H1 (cell line): Measurements from ENCODE around the gene RASGRF1. TPM values are rescaled to one million over a fixed set of nuclear protein-coding genes. Genes with fewer than 3 reads are reported as not detected.
A peak's percentile ranks its signal among the peaks of the same experiment; 100 is the strongest.

Experiments
- CTCF ChIA-PET: fragments of 300-600 bp; sonication (Branson Sonifier 250); formaldehyde crosslinking; loops from one replicate; lab custom pipeline; 2021; ENCODE audit not compliant: partially characterized antibody; lab: Charles Lee
- POLR2A ChIA-PET: fragments of 300-600 bp; sonication (Branson Sonifier 250); formaldehyde crosslinking; loops from one replicate; lab custom pipeline; 2021; ENCODE audit warnings: inconsistent platforms; ENCODE audit not compliant: partially characterized antibody; lab: Charles Lee
- DNase-seq, 2 experiments: peaks; one replicate each; pipeline versions ENCODE4 v3.0.0 to v3.0.0-alpha.2; 2010 to 2022; ENCODE audit warnings: low spot score in 2 of 2, low read depth in 1 of 2, mixed read lengths in 1 of 2
- FAIRE-seq: peaks from 2 replicates; lab custom pipeline; 2011; peaks lifted over from hg19 to GRCh38; lab: Jason Lieb, UNC
- H2AFZ ChIP-seq: 2 replicates; pipeline ENCODE4 v1.8.1; 2012; ENCODE audit warnings: low read length, inconsistent platforms
- H2AK5ac ChIP-seq: 2 replicates; pipeline ENCODE4 v1.6.1; 2013; ENCODE audit warnings: low read depth, low read length
- H2BK120ac ChIP-seq: replicated peaks from 2 replicates; pipeline ENCODE3; 2013; ENCODE audit warnings: low read depth, low read length, inconsistent platforms
- H2BK12ac ChIP-seq: 2 replicates; pipeline ENCODE4 v1.6.1; 2013; ENCODE audit warnings: low read depth, low read length
- H2BK15ac ChIP-seq: 2 replicates; pipeline ENCODE4 v1.6.1; 2013; ENCODE audit warnings: low read length
- H2BK20ac ChIP-seq: 2 replicates; pipeline ENCODE4 v1.6.1; 2013; ENCODE audit warnings: low read length
- H2BK5ac ChIP-seq: 2 replicates; pipeline ENCODE4 v1.6.1; 2013; ENCODE audit warnings: low read depth, low read length
- H3K14ac ChIP-seq: 2 replicates; pipeline ENCODE4 v1.6.1; 2013; ENCODE audit warnings: inconsistent platforms; ENCODE audit not compliant: insufficient read length
- H3K18ac ChIP-seq: 2 replicates; pipeline ENCODE4 v1.6.1; 2013; ENCODE audit warnings: low read length; ENCODE audit errors: extremely low read depth
- H3K23ac ChIP-seq: 2 replicates; pipeline ENCODE4 v1.6.1; 2013; ENCODE audit warnings: inconsistent platforms; ENCODE audit not compliant: insufficient read length
- H3K23me2 ChIP-seq: 2 replicates; pipeline ENCODE4 v1.6.1; 2013; ENCODE audit warnings: low read depth, low read length
- H3K27ac ChIP-seq: 2 replicates; pipeline ENCODE4 v1.6.1; 2011; ENCODE audit warnings: low read depth, low read length, inconsistent platforms
- H3K27me3 ChIP-seq, 4 experiments: replicated peaks in 1 of 4; 1 replicate in 1 of 4; 2 replicates in 3 of 4; pipeline versions ENCODE4 v1.6.1 to v1.8.1; 2011 to 2013; ENCODE audit warnings: low read length in 3 of 4, mild to moderate bottlenecking in 3 of 4, inconsistent platforms in 2 of 4, mixed read lengths in 2 of 4, moderate library complexity in 1 of 4; ENCODE audit not compliant: control insufficient read depth in 3 of 4, insufficient read depth in 3 of 4; ENCODE audit errors: extremely low read depth in 1 of 4
- H3K36me3 ChIP-seq, 4 experiments: 2 replicates each; pipeline versions ENCODE4 v1.6.1 to v1.8.1; 2011 to 2013; ENCODE audit warnings: mild to moderate bottlenecking in 4 of 4, low read length in 3 of 4, moderate library complexity in 2 of 4, control low read depth in 1 of 4, inconsistent platforms in 1 of 4; ENCODE audit not compliant: insufficient read depth in 4 of 4, control insufficient read depth in 2 of 4
- H3K4ac ChIP-seq: replicated peaks from 2 replicates; pipeline ENCODE3; 2013; ENCODE audit warnings: low read length, low read depth, mixed read lengths, inconsistent platforms; ENCODE audit not compliant: insufficient read length
- H3K4me1 ChIP-seq, 4 experiments: replicated peaks in 1 of 4; 1 replicate in 1 of 4; 2 replicates in 3 of 4; pipeline versions ENCODE4 v1.6.1 to v1.8.1; 2011 to 2013; ENCODE audit warnings: low read length in 3 of 4, inconsistent platforms in 2 of 4, mixed read lengths in 1 of 4; ENCODE audit not compliant: insufficient read depth in 4 of 4, control insufficient read depth in 3 of 4
- H3K4me2 ChIP-seq, 2 experiments: 2 replicates each; pipeline versions ENCODE4 v1.6.1 to v1.8.1; 2011 to 2013; ENCODE audit warnings: low read depth in 2 of 2, low read length in 2 of 2, control low read depth in 1 of 2, inconsistent platforms in 1 of 2, mild to moderate bottlenecking in 1 of 2; ENCODE audit not compliant: insufficient read depth in 1 of 2
- H3K4me3 ChIP-seq, 4 experiments: fragments of 200-600, 300-600 bp in 1 of 4; sonication (generic), shearing (Covaris generic), sonication (Bioruptor Twin) in 1 of 4; 2 replicates each; pipeline versions ENCODE4 v1.5.1 to v1.8.1; 2011 to 2016; ENCODE audit warnings: low read length in 4 of 4, low read depth in 3 of 4, control low read depth in 2 of 4, inconsistent platforms in 2 of 4, mild to moderate bottlenecking in 2 of 4, mixed read lengths in 1 of 4, moderate library complexity in 1 of 4; ENCODE audit not compliant: insufficient read depth in 2 of 4; ENCODE audit errors: extremely low read depth in 1 of 4
- H3K56ac ChIP-seq: replicated peaks from 2 replicates; pipeline ENCODE3; 2013; ENCODE audit warnings: low read depth, mild to moderate bottlenecking, mixed read lengths, low read length, inconsistent platforms; ENCODE audit not compliant: insufficient read length
- H3K79me1 ChIP-seq: 2 replicates; pipeline ENCODE4 v1.6.1; 2013; ENCODE audit warnings: low read depth, low read length, control low read depth
- H3K79me2 ChIP-seq, 2 experiments: 2 replicates each; pipeline versions ENCODE4 v1.6.1 to v1.8.1; 2012 to 2013; ENCODE audit warnings: low read length in 2 of 2, mild to moderate bottlenecking in 2 of 2, inconsistent platforms in 1 of 2; ENCODE audit not compliant: insufficient read depth in 2 of 2, control insufficient read depth in 1 of 2
- H3K9ac ChIP-seq, 4 experiments: replicated peaks in 1 of 4; 1 replicate in 1 of 4; 2 replicates in 3 of 4; pipeline versions ENCODE4 v1.6.1 to v1.8.1; 2011 to 2013; ENCODE audit warnings: low read depth in 3 of 4, low read length in 3 of 4, control low read depth in 2 of 4, mild to moderate bottlenecking in 2 of 4, moderate library complexity in 2 of 4, inconsistent platforms in 1 of 4; ENCODE audit errors: extremely low read depth in 1 of 4
- H3K9me3 ChIP-seq, 2 experiments: 2 replicates each; pipeline versions ENCODE4 v1.6.1 to v1.8.1; 2012 to 2013; ENCODE audit warnings: mild to moderate bottlenecking in 2 of 2, moderate library complexity in 2 of 2, control low read depth in 1 of 2, inconsistent platforms in 1 of 2, low read depth in 1 of 2, low read length in 1 of 2, mixed read lengths in 1 of 2; ENCODE audit not compliant: insufficient read depth in 2 of 2
- H4K20me1 ChIP-seq, 2 experiments: replicated peaks in 1 of 2; 2 replicates each; pipeline versions ENCODE3 to v1.8.1; 2011 to 2013; ENCODE audit warnings: inconsistent platforms in 2 of 2, low read length in 2 of 2, mild to moderate bottlenecking in 1 of 2; ENCODE audit not compliant: insufficient read depth in 2 of 2, control insufficient read depth in 1 of 2
- H4K5ac ChIP-seq: 2 replicates; pipeline ENCODE4 v1.6.1; 2013; ENCODE audit warnings: low read length, low read depth, mixed read lengths, inconsistent platforms; ENCODE audit not compliant: insufficient read length
- H4K8ac ChIP-seq: 2 replicates; pipeline ENCODE4 v1.8.0; 2013; ENCODE audit warnings: mild to moderate bottlenecking, moderate library complexity, low read length, inconsistent platforms; ENCODE audit not compliant: insufficient read depth; ENCODE audit errors: extremely low read depth
- H4K91ac ChIP-seq: replicated peaks from 2 replicates; pipeline ENCODE3; 2013; ENCODE audit warnings: low read length, mixed read lengths, inconsistent platforms; ENCODE audit not compliant: insufficient read length
- BRCA1 ChIP-seq: IDR thresholded peaks from 2 replicates; pipeline ENCODE4 v1.6.1; 2012; ENCODE audit warnings: low read depth, low read length, improper control_type of control experiment
- PHF8 ChIP-seq: fragments of 200-600 bp; sonication (generic); conservative IDR thresholded peaks from 2 replicates; pipeline ENCODE4 v1.7.1; 2012; ENCODE audit warnings: low read depth, mild to moderate bottlenecking, inconsistent platforms, low read length, moderate library complexity
- RNF2 ChIP-seq: fragments of 200-900, 300-1000 bp; sonication (generic); IDR thresholded peaks from 2 replicates; pipeline ENCODE4 v1.7.1; 2016; ENCODE audit warnings: borderline replicate concordance, low read depth, mild to moderate bottlenecking, antibody characterized with exemption, low read length; ENCODE audit not compliant: poor library complexity, severe bottlenecking; ENCODE audit errors: missing control alignments
- SRF ChIP-seq: IDR thresholded peaks from 2 replicates; pipeline ENCODE4 v1.6.1; 2011; ENCODE audit warnings: mild to moderate bottlenecking, low read depth, low read length, moderate library complexity
- WGBS, 2 experiments: shearing (Covaris generic) in 1 of 2; methylation state at CpG; one replicate each; pipeline versions ENCODE4 v1.1.6 to v1.1.7; 2013 to 2015; ENCODE audit warnings: low lambda C conversion rate in 2 of 2, mixed read lengths in 2 of 2, inconsistent platforms in 1 of 2, low coverage in 1 of 2, missing lambda C conversion rate in 1 of 2; ENCODE audit not compliant: insufficient replicate concordance in 2 of 2, insufficient coverage in 1 of 2, insufficient read length in 1 of 2; ENCODE audit errors: extremely low coverage in 1 of 2, missing lambda C conversion rate in 1 of 2; 5-methylcytosine and 5-hydroxymethylcytosine counted together
- polyA plus RNA-seq, 7 experiments: library from polyadenylated mRNA; depleted of rRNA in 3 of 7; stranded (reverse) in 5 of 7; unstranded in 2 of 7; fragments of >200 nt in 5 of 7; fragments of 200-250 nt in 2 of 7; gene quantifications; 1 replicate in 5 of 7; 2 replicates in 1 of 7; 4 replicates in 1 of 7; pipeline versions ENCODE4 v1.2.1 to v1.2.3, GENCODE V29; 2011 to 2013; ENCODE audit warnings: missing spikeins in 2 of 7, mixed read lengths in 2 of 7
- total RNA-seq: library from RNA; stranded (reverse); fragmentation: NEBNext Ultra II Directional; extraction: Animal tissue kit (Norgen Biotek cat#: 25700); gene quantifications from 2 replicates; pipeline ENCODE4 v1.2.1, GENCODE V29; 2021

The RASGRF1 gene
- total and polyA plus RNA-seq, 2 of the 8 experiments (the other 6 are each of a cell fraction or from before 2014, with no cell fraction given) = 0.42 to 0.67 TPM

DNA sequence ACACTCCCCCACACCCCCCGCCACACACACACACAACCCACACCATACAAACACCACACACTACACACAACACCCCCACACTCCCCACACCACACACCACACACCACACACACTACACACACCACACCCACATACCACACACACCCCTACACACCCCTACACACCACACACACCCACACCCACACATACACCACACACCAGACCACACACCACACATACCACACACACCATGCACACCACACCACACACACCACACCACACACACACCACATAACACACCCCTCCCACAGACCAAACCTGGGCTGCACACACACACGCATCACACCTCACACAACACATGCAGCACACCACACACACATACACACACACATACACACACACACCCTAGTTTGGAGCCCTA lies 1.8 kb upstream of the RASGRF1 start:
- H3K79me1 ChIP-seq = no peaks in the 10 kb centered on the region
- H3K23me2 ChIP-seq = peaks cover 29% of the 10 kb centered on the region
- H4K91ac ChIP-seq = peak overlapping the region; percentile 59
- WGBS, 2 experiments = no CpG with 5 or more reads among the region's 2 CpGs
- TF ChIP-seq PHF8 = no peak
- no peak for TF ChIP-seq SRF
- no peak for TF ChIP-seq BRCA1
- peak; percentile 4 for TF ChIP-seq RNF2
- H3K27me3 ChIP-seq = peaks cover 51 to 71% (median 69%) of the 10 kb centered on the region in 4 experiments
- H3K27ac ChIP-seq = no peak overlapping the region
- H3K4me1 ChIP-seq = peaks cover 0 to 19% (median 11%) of the 10 kb centered on the region in 4 experiments; a peak in 6 of 7 replicates
- H2BK12ac ChIP-seq = peak overlapping the region; percentile 75; the same call in 1 of the 2 replicates
- no peak overlapping the region for H3K4ac ChIP-seq
- no peaks in the 10 kb centered on the region for H3K9me3 ChIP-seq
- CTCF ChIA-PET = interaction anchor here (0.8 to 1.9 kb wide), 4 partner anchors 28 to 92 kb away, joined by 3 to 5 read pairs (median 3); no protein-coding TSS in a partner anchor
- peaks cover 3 to 12% of the 10 kb centered on the region in 2 experiments for H4K20me1 ChIP-seq
- POLR2A ChIA-PET = no interaction called here
- FAIRE-seq (no peak), DNase-seq (no peak)
- H3K4me2 ChIP-seq = no peak overlapping the region; a peak in 1 of 4 replicates
- H3K79me2 ChIP-seq = no peaks in the 10 kb centered on the region
- H3K18ac ChIP-seq = no peak overlapping the region
- no peaks in the 10 kb centered on the region for H3K36me3 ChIP-seq
- H2BK120ac ChIP-seq = no peak overlapping the region
- H3K9ac ChIP-seq = no peak overlapping the region
- H3K56ac ChIP-seq = peak overlapping the region; percentile 97
- H3K14ac ChIP-seq = no peak overlapping the region
- H2AFZ ChIP-seq = no peak overlapping the region
- H2BK20ac ChIP-seq = no peak overlapping the region
- no peak overlapping the region for H4K5ac ChIP-seq
- H2BK5ac ChIP-seq = no peak overlapping the region
- no peak overlapping the region for H3K4me3 ChIP-seq
- H3K23ac ChIP-seq = no peak overlapping the region
- no peak overlapping the region for H4K8ac ChIP-seq
- H2BK15ac ChIP-seq = peak overlapping the region; percentile 93; the same call in 1 of the 2 replicates
- peak overlapping the region; percentile 71; the same call in 1 of the 2 replicates for H2AK5ac ChIP-seq
